K562 (cell line): ENCODE results near the gene OR2T10. TPM values are rescaled to one million over a fixed set of nuclear protein-coding genes. Genes with fewer than 3 reads are reported as not detected.
"Not testable (repeated sequence)": the region's sequence is repeated elsewhere in the genome, so short reads cannot be mapped to it uniquely, and the experiment has no call there.

Experiments used
- ATAC-seq: fragments of 200-7000 bp; cut with Tn5 transposase; 3 replicates; pipeline ENCODE4 v1.9.1; 2020; ENCODE audit warnings: moderate library complexity
- BruUV-seq: library from RNA; stranded (reverse); fragments of 400-500 nt; replicated peaks from 2 replicates; lab custom pipeline; 2021; lab: Mats Ljungman, UMichigan
- CTCF ChIA-PET: fragments of 300-600 bp; formaldehyde crosslinking; extraction: SDS; loops from one replicate; lab custom pipeline; 2021; ENCODE audit warnings: low intra/inter-chr PET ratio; lab: Yijun Ruan, JAX
- POLR2A ChIA-PET: fragments of 300-600, 350-650 bp; sonication (Branson Sonifier 250); formaldehyde crosslinking; extraction: SDS; loops from one replicate; lab custom pipeline; 2021; ENCODE audit warnings: antibody characterized with exemption, inconsistent platforms; lab: Yijun Ruan, JAX
- DNase-seq, 4 experiments: peaks; one replicate each; pipeline versions ENCODE4 v3.0.0 to v3.0.0-alpha.2; 2011 to 2018; ENCODE audit warnings: low spot score in 3 of 4, mixed read lengths in 3 of 4; ENCODE audit errors: extremely low read depth in 1 of 4
- FAIRE-seq: peaks from 2 replicates; lab custom pipeline; 2011; peaks lifted over from hg19 to GRCh38; lab: Jason Lieb, UNC
- H2AFZ ChIP-seq: 2 replicates; pipeline ENCODE4 v1.6.0; 2011; ENCODE audit warnings: low read depth, low read length, control low read depth, inconsistent platforms
- H3K27ac ChIP-seq: fragments of 200-600 bp; 3 replicates; pipeline ENCODE4 v1.8.0; 2011; ENCODE audit warnings: low read depth, mild to moderate bottlenecking, control low read depth, inconsistent platforms, low read length, moderate library complexity, mixed read lengths; ENCODE audit errors: extremely low read depth
- H3K27me3 ChIP-seq, 2 experiments: fragments of 300-600 bp in 1 of 2; 2 replicates in 1 of 2; 3 replicates in 1 of 2; pipeline versions ENCODE4 v1.6.0 to v1.8.0; 2011; ENCODE audit warnings: inconsistent platforms in 2 of 2, low read length in 2 of 2, mild to moderate bottlenecking in 1 of 2, mixed read lengths in 1 of 2, moderate library complexity in 1 of 2; ENCODE audit not compliant: control insufficient read depth in 2 of 2, insufficient read depth in 2 of 2
- H3K36me3 ChIP-seq: fragments of 300-600 bp; 3 replicates; pipeline ENCODE4 v1.8.0; 2011; ENCODE audit warnings: mild to moderate bottlenecking, low read length, inconsistent platforms; ENCODE audit not compliant: control insufficient read depth, insufficient read depth
- H3K4me1 ChIP-seq, 2 experiments: fragments of 200-600 bp in 1 of 2; replicated peaks in 1 of 2; 2 replicates in 1 of 2; 3 replicates in 1 of 2; pipeline versions ENCODE4 v1.5.1 to v1.8.0; 2011; ENCODE audit warnings: inconsistent platforms in 2 of 2, low read length in 2 of 2, mild to moderate bottlenecking in 1 of 2, mixed read lengths in 1 of 2, moderate library complexity in 1 of 2; ENCODE audit not compliant: control insufficient read depth in 2 of 2, insufficient read depth in 2 of 2
- H3K4me2 ChIP-seq: 2 replicates; pipeline ENCODE4 v1.6.1; 2011; ENCODE audit warnings: low read length, control low read depth, inconsistent platforms, mixed read lengths; ENCODE audit not compliant: insufficient read depth
- H3K4me3 ChIP-seq: fragments of 200-600 bp; sonication (generic), shearing (Covaris generic); 2 replicates; pipeline ENCODE4 v1.5.1; 2016; ENCODE audit warnings: control low read depth, inconsistent platforms
- H3K79me2 ChIP-seq: fragments of 200-600 bp; 3 replicates; pipeline ENCODE4 v1.8.0; 2011; ENCODE audit warnings: low read length, inconsistent platforms; ENCODE audit not compliant: control insufficient read depth, insufficient read depth
- H3K9ac ChIP-seq, 2 experiments: 2 replicates each; pipeline versions ENCODE4 v1.6.0 to v1.6.1; 2011; ENCODE audit warnings: low read depth in 2 of 2, low read length in 2 of 2, control low read depth in 1 of 2, inconsistent platforms in 1 of 2, mild to moderate bottlenecking in 1 of 2, mixed read lengths in 1 of 2; ENCODE audit not compliant: insufficient read depth in 1 of 2
- H3K9me1 ChIP-seq: one replicate; pipeline ENCODE4 v1.6.0; 2011; ENCODE audit warnings: inconsistent platforms, mild to moderate bottlenecking, low read length, moderate library complexity; ENCODE audit not compliant: control insufficient read depth, insufficient read depth
- H3K9me3 ChIP-seq: replicated peaks from 2 replicates; pipeline ENCODE4 v1.5.1; 2011; ENCODE audit warnings: low read depth, low read length, inconsistent platforms; ENCODE audit not compliant: control insufficient read depth, insufficient read depth
- H4K20me1 ChIP-seq: replicated peaks from 2 replicates; pipeline ENCODE4 v1.6.1; 2011; ENCODE audit warnings: low read length, inconsistent platforms, mixed read lengths; ENCODE audit not compliant: control insufficient read depth, insufficient read depth
- ARID4B ChIP-seq: sonication (generic); formaldehyde crosslinking; IDR thresholded peaks from 2 replicates; pipeline ENCODE4 v1.8.0; 2022; ENCODE audit warnings: mild to moderate bottlenecking, missing genetic modification reagents
- HDGF ChIP-seq: fragments of 450-650 bp; IDR thresholded peaks from 2 replicates; pipeline ENCODE4 v1.6.1; 2016
- ILF3 ChIP-seq: fragments of 450-650 bp; IDR thresholded peaks from 2 replicates; pipeline ENCODE4 v1.6.1; 2018; ENCODE audit warnings: antibody characterized with exemption, mild to moderate bottlenecking, moderate library complexity, borderline replicate concordance
- ZNF586 ChIP-seq: fragments of 450-650 bp; formaldehyde crosslinking; conservative IDR thresholded peaks from 2 replicates; pipeline ENCODE4 v1.4.0; 2020; ENCODE audit warnings: mild to moderate bottlenecking, moderate library complexity
- ZNF77 ChIP-seq: fragments of 250-450 bp; sonication (Bioruptor Pico); IDR thresholded peaks from 2 replicates; pipeline ENCODE4 v1.5.0; 2020
- WGBS: fragments of 100-300 bp; shearing (Covaris generic); methylation state at CpG from one replicate; pipeline ENCODE4 v1.1.6; 2016; ENCODE audit warnings: low coverage, mixed read lengths; ENCODE audit not compliant: insufficient coverage; ENCODE audit errors: missing lambda C conversion rate; 5-methylcytosine and 5-hydroxymethylcytosine counted together
- in situ Hi-C: fragments of 300-500 bp; cut with MboI; formaldehyde crosslinking; loops from 4 replicates; pipeline ENCODE4 v1.15.0; 2018; ENCODE audit warnings: inconsistent platforms, mixed read lengths
- intact Hi-C: fragments of 100-400 bp; cut with micrococcal nuclease; formaldehyde crosslinking; loops from 2 replicates; pipeline ENCODE4 v1.14.2; 2022
- polyA plus RNA-seq, 8 experiments: library from polyadenylated mRNA; depleted of rRNA in 4 of 8; stranded (reverse) in 5 of 8; unstranded in 3 of 8; fragments of >200 nt; fragmentation: Nextera tagmentation in 2 of 8; fragmentation: Illumina TruSeq in 1 of 8; extraction: Ambion mirVana in 2 of 8; extraction: Trizol in 1 of 8; gene quantifications; 2 replicates each; pipeline versions ENCODE4 v1.2.1 to v1.2.3, GENCODE V29; 2011 to 2014; ENCODE audit warnings: inconsistent platforms in 1 of 8, missing spikeins in 1 of 8
- total RNA-seq, 7 experiments: library from RNA; depleted of rRNA in 6 of 7; stranded (reverse); fragments of >200 nt in 6 of 7; fragmentation: Illumina TruSeq in 2 of 7; extraction: Trizol in 2 of 7; gene quantifications; 2 replicates each; pipeline versions ENCODE4 v1.2.1 to v1.2.3, GENCODE V29; 2011 to 2021; ENCODE audit warnings: low replicate concordance in 1 of 7
- TF ChIP-seq, protein P1 (sequence below): fragments of 200-800 bp; sonication (Bioruptor generic); IDR thresholded peaks from 2 replicates; pipeline ENCODE4 v1.6.1; 2016; ENCODE audit warnings: missing genetic modification characterization, missing compliant biosample characterization
- TF ChIP-seq, protein P2 (sequence below): fragments of 250-450 bp; sonication (Bioruptor Pico); IDR thresholded peaks from 2 replicates; pipeline ENCODE4 v1.5.0; 2020; ENCODE audit warnings: mild to moderate bottlenecking

Gene OR2T10
- total and polyA plus RNA-seq, 9 of the 15 experiments (the other 6 are each of a cell fraction or from before 2014, with no cell fraction given), result not detected

- TF ChIP-seq ARID4B (CRISPR knock-in tag), result no peak
- no peak for TF ChIP-seq ZNF586 (CRISPR knock-in tag)
- no peak for TF ChIP-seq ZNF77 (CRISPR knock-in tag)
- TF ChIP-seq, protein P1, sequence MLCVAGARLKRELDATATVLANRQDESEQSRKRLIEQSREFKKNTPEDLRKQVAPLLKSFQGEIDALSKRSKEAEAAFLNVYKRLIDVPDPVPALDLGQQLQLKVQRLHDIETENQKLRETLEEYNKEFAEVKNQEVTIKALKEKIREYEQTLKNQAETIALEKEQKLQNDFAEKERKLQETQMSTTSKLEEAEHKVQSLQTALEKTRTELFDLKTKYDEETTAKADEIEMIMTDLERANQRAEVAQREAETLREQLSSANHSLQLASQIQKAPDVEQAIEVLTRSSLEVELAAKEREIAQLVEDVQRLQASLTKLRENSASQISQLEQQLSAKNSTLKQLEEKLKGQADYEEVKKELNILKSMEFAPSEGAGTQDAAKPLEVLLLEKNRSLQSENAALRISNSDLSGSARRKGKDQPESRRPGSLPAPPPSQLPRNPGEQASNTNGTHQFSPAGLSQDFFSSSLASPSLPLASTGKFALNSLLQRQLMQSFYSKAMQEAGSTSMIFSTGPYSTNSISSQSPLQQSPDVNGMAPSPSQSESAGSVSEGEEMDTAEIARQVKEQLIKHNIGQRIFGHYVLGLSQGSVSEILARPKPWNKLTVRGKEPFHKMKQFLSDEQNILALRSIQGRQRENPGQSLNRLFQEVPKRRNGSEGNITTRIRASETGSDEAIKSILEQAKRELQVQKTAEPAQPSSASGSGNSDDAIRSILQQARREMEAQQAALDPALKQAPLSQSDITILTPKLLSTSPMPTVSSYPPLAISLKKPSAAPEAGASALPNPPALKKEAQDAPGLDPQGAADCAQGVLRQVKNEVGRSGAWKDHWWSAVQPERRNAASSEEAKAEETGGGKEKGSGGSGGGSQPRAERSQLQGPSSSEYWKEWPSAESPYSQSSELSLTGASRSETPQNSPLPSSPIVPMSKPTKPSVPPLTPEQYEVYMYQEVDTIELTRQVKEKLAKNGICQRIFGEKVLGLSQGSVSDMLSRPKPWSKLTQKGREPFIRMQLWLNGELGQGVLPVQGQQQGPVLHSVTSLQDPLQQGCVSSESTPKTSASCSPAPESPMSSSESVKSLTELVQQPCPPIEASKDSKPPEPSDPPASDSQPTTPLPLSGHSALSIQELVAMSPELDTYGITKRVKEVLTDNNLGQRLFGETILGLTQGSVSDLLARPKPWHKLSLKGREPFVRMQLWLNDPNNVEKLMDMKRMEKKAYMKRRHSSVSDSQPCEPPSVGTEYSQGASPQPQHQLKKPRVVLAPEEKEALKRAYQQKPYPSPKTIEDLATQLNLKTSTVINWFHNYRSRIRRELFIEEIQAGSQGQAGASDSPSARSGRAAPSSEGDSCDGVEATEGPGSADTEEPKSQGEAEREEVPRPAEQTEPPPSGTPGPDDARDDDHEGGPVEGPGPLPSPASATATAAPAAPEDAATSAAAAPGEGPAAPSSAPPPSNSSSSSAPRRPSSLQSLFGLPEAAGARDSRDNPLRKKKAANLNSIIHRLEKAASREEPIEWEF (CRISPR knock-in tag), result no peak
- no peak for TF ChIP-seq ILF3
- TF ChIP-seq, protein P2, sequence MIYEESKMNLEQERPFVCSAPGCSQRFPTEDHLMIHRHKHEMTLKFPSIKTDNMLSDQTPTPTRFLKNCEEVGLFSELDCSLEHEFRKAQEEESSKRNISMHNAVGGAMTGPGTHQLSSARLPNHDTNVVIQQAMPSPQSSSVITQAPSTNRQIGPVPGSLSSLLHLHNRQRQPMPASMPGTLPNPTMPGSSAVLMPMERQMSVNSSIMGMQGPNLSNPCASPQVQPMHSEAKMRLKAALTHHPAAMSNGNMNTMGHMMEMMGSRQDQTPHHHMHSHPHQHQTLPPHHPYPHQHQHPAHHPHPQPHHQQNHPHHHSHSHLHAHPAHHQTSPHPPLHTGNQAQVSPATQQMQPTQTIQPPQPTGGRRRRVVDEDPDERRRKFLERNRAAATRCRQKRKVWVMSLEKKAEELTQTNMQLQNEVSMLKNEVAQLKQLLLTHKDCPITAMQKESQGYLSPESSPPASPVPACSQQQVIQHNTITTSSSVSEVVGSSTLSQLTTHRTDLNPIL, result no peak
- no peak for TF ChIP-seq HDGF
- TF ChIP-seq, all 486 proteins: peak for 0
These were observed 21.1 kb downstream of the OR2T10 start (continued) for GRCh38 chr1:248576260-248576980.

GRCh38 chr1:248574657-248575056, 22.8 kb downstream of the OR2T10 start, which contains the start of gene OR2T34:
OR2T34 (minus strand) TSS chr1:248574757; CDS start chr1:248574757, 0 bp downstream.
- H3K36me3 ChIP-seq, H2AFZ ChIP-seq, H3K27ac ChIP-seq, H3K79me2 ChIP-seq, H3K4me3 ChIP-seq, POLR2A ChIA-PET, CTCF ChIA-PET, H3K4me1 ChIP-seq, BruUV-seq, H4K20me1 ChIP-seq, H3K9me3 ChIP-seq, H3K9ac ChIP-seq, H3K4me2 ChIP-seq, FAIRE-seq, H3K27me3 ChIP-seq, ATAC-seq, DNase-seq, H3K9me1 ChIP-seq, intact Hi-C loops: not testable (repeated sequence)
- 0% methylated on average over 1 of the region's 3 CpGs for WGBS
- in situ Hi-C loops, result loop anchor here (5.0 kb wide), 1 partner anchor 102 kb away; the partner anchor contains the start of gene OR2T3
